ENCODE data around the gene PTCD1.
"Not testable (repeated sequence)": the region's sequence is repeated elsewhere in the genome, so short reads cannot be mapped to it uniquely, and the experiment has no call there.

PTCD1 gene

GRCh38 chr7:99451936-99452335 is 13.3 kb upstream of the PTCD1 start:
- no peak for DNase-seq (ENCODE audit: low read depth)

- no peak for DNase-seq (ENCODE audit: low read depth)
Measured at GRCh38 chr7:99449326-99449725, 10.7 kb upstream of the PTCD1 start.

DNA sequence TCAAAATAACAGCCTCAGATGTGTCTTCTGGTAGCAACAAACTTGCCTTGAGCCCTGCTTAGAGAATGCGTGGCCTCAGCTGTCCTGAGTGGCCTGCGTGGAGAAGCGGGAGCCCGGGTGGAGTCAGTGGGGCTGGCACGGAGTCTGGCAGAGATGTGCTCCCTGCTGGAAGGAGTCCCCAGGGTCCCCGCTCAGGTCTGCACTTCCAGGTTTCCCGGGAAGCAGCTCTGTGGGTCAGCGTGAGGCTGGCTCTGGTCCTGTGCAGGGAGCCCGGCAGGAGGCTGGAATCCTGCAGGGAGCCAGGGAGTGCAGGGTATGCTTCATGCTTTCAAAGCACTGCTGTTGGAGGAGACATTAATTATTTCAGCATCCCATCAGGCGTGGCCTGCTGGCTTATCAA is 10.3 kb upstream of the PTCD1 start:
- no peak for DNase-seq (ENCODE audit: low read depth)

DNA sequence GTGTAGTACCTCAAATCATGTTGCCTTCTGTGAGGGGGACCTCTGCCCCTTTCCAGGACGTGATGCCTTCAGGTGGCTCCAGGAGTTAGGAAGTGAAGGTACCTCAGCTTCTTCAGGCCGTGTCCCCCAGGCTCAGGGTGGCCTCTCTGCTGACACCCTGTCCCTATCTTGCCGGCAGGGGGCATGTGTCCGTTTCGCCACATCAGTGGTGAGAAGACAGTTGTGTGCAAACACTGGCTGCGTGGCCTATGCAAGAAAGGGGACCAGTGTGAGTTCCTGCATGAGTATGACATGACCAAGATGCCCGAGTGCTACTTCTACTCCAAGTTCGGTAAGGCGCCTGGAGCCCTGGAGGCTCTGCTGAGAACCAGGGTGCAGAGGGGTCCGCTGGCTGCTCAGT is 9.3 kb upstream of the PTCD1 start:
- no peak for DNase-seq (ENCODE audit: low read depth)

DNA sequence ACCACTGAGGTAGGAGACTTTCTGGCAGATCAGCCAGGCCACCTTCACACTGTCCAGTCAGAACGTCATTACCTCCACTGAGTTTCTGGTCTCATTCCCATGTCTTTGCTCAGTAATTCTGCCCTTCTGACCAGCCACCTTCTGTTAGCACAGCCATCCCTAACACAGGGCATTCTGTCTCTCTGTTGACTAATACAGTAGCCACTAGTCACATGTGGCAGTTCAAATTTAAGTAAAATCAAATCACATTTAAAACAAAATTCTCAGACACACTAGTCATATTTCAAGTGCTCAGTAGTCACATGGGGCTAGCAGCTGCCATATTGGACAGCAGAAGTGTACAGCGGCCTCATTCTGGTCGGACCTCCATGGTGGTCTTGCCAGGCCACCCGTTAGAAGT is 7.5 kb upstream of the PTCD1 start:
- no peak for DNase-seq (ENCODE audit: low read depth)

GRCh38 chr7:99440195-99440594 is 1.6 kb upstream of the PTCD1 start:
- DNase-seq (ENCODE audit: low read depth), result no peak

- DNase-seq (ENCODE audit: low read depth), result no peak
Measured at GRCh38 chr7:99437946-99438572, 539 bp downstream of the PTCD1 start.

DNA sequence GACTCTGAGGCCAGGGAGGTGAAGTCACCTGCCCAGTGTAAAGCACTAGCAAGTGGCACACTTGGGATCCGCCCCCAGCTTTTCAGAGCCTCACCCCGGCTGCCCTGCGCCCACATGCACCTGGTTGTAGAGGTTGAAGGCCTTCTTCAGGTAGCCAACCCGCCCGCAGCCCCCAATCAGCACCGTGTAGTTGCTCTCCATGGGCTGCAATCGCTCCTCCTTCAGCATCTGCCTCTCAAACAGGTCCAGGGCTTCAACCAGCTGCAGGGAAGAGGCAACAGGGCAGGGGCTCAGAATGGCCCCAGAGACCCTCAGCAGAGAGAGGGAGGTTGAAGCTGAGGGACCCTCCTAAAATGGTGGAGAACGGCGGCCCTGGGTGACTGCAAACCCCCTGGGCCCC is 5.4 kb downstream of the PTCD1 start:
- no peak for DNase-seq (ENCODE audit: low read depth)

- not testable (repeated sequence) for DNase-seq (ENCODE audit: low read depth)
Measured at GRCh38 chr7:99431756-99432540, 6.7 kb downstream of the PTCD1 start.

DNA sequence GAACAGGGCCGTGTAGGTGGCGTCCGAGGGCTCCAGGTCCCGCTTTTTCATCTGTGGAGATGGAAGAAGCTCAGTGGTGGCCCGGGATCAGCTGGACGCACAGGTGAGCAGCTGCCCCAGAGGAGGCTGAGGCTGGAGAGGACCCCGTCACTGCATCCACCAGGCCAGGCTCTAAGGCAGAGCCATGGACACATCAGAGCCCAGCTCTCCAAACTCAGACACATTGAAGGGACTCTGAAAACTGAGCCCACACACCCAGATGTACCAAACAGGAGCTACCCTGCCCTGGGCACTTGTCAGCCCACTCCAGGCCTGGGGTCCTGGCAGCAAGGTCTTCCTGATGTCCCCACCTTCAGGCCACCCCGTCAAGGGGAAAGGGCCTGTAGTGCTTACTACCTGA is 8.8 kb downstream of the PTCD1 start:
- no peak for DNase-seq (ENCODE audit: low read depth)

DNA sequence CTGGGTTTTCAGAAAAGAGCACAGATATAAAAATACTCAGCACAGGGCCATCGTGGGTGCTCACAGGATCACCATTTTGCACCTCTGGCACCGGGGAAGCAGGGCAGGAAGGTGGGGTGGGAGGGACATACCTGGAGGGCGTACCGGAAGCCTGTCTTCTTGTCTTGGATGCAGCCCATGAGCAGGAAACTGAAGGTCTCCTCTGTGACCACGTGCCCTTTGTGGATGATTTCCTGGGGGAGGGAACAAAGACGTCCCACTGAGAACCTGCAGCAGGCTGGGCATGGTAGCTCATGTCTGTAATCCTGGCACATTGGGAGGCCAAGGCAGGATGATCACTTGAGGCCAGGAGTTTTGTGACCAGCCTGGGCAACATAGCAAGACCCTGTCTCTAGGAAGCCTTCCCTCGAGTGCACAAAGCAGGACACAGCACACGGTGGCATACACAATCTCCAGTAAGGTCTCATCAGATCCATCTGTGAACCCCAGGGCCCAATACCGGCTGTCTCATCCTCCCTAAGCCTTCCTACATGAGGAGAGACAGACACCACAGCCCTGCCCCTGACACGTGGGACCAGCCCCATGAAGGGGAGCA is 9.5 kb downstream of the PTCD1 start:
- no peak for DNase-seq (ENCODE audit: low read depth)

GRCh38 chr7:99424932-99425730 is 13.5 kb downstream of the PTCD1 start:
- no peak for DNase-seq (ENCODE audit: low read depth)

DNA sequence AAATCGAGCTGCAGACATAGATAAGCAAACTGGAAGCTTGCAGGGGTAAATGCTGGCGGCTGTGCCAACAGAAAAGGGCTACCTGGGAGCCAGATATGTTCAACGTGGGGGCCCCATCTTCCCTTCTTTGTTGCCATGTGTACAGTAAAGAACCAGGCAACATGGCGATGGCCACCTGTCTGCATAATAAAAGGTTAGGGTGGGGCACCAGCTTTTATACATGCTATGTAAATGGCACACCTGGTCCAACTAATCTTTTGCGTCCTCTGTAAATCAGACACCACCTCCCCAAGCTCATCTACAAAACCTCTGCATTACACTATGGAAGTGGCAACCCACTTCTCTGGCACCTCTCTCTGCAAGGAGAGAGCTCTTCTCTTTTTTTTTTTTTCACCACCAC is 16.0 kb downstream of the PTCD1 start:
- no peak for DNase-seq (ENCODE audit: low read depth)

DNA sequence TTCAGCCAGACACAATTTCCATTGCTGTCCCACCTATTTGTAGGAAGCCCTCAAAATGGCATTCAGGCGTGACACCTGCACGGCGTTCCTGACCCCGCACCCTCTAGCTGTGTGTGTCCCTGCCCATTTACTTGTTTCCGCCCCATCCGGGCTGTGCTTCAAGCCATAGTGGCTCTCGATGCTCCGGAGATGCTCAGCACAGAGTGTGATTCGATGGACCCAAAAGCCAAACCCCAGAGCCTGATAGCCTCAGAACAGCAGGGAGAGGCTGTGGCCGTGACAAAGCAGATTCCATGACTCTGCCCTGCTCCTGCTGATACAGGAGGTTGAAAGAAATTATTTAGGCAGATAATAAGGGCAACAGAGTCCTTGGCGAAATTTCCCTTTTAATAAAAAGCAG is 16.4 kb downstream of the PTCD1 start:
- no peak for DNase-seq (ENCODE audit: low read depth)

GRCh38 chr7:99420986-99421385 is 17.6 kb downstream of the PTCD1 start:
- DNase-seq (ENCODE audit: low read depth), result no peak

DNA sequence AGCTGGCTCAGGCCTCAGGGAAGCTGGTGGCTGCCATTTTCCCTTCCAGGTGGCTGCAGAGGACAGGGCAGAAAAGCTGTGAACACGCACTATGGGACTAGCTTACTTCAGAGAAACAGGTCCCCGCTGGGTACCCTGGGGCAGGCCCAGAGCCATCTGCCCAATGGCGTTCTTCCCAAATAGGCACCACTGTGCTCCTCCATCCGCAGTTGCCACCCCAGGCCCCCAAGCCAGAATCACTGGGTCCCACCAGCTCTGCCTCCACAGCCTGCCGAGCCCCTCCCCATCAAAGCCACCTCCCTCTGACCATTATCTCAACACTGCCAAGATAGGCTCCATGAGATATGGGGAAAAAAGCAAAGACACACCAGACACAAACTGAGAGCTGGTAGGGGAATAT is 18.4 kb downstream of the PTCD1 start:
- no peak for DNase-seq (ENCODE audit: low read depth)

DNA sequence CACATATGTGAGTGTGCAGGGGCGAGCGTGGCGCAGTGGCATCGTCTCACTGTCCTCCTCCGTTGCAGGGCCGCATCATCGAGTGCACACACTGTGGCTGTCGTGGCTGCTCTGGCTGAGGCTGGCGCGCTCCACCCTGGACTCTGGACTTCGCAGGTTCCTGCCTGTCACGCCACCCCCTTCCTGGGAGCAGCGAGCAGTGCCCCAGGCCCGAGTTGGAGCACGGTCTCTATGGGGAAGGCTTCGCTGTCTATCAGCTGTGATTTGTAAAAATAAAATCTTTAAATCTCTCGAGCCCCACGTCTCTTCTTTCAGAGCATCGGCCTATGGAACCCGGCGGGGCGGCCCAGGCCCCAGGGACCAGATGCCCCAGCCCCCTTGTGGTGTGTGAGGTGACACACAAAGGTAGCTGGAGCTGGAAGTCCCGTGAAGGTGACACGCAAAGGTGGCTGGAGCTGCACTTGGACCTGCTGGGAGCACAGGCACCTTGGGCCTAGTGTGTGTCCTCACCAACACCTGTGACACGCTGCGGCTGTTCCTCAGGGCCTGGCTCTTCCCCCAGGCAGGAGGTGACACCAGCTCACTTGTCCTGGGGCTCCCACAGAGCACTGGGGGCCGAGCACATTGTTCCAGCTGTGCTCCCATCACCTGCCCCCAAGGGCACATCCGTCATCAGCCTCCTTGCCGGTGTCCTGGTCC is 19.1 kb downstream of the PTCD1 start:
- no peak for DNase-seq (ENCODE audit: low read depth)

DNA sequence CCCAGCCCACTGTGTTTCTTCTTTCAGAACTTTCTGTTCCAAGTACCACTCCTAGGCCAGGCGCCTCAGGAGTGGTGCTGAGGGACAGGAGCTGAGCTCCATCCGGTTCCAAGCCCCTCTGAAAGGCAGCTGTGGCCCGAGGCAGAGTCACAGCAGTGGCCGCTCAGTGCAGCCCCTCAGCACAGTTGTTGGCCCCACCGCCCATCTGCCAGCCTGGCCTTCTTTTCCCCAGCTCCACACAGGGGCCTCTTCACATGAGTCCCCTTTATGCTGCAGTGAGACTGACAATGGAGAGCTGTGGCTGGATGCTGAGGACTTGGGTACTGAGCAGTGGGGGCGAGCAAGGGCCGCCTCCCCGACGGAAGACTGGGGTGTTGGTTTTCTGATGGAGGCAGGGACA is 20.3 kb downstream of the PTCD1 start:
- DNase-seq (ENCODE audit: low read depth), result no peak

DNA sequence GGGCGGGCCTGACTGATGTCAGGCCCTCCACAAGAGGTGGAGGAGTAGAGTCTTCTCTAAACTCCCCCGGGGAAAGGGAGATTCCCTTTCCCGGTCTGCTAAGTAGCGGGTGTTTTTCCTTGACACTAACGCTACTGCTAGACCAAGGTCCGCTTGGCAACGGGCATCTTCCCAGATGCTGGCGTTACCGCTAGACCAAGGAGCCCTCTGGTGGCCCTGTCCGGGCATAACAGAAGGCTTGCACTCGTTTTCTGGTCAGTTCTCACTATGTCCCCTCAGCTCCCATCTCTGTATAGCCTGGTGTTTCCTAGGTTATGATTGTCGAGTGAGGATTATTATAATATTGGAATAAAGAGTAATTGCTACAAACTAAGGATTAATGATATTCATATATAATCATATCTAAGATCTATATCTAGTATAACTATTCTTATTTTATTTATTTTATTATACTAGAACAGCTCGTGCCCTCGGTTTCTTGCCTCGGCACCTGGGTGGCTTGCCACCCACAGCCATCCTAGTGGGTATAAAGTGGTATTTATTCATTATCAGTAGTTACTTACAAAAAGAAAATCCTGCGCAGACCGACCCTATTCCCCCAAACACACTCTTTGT is 23.0 kb downstream of the PTCD1 start:
- not testable (repeated sequence) for DNase-seq (ENCODE audit: low read depth)

GRCh38 chr7:99410635-99411034 is 28.0 kb downstream of the PTCD1 start:
- no peak for DNase-seq (ENCODE audit: low read depth)

- DNase-seq (ENCODE audit: low read depth), result no peak
Measured at GRCh38 chr7:99409806-99410205, 28.8 kb downstream of the PTCD1 start.

DNA sequence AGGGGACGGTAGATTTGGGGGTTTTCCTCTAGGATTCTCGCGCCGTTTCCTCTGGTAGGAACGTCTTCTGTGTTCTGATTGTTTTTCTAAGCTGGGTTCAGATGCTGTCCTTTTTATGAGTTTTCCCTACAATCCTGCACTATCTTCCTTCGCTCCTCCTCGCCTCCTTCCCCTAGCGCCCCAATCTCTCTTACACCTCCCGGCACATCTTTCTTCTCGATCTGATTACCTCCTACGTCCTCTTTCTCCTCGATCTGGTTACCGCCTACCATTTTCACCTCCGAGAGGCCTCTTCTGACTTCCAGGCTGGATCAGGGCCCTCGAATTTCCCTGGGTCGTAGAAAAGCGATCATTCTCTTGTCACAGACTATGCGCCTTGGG is 29.4 kb downstream of the PTCD1 start:
- DNase-seq (ENCODE audit: low read depth), result no peak
